Glomerular visceral epithelial cell (primary cell): ENCODE measurements around the gene PPP1R15B.
"Not testable (repeated sequence)": the region's sequence is repeated elsewhere in the genome, so short reads cannot be mapped to it uniquely, and the experiment has no call there.

Experiments
- DNase-seq: peaks from one replicate; pipeline ENCODE4 v3.0.0-alpha.2; 2016; ENCODE audit errors: extremely low spot score

The PPP1R15B gene

DNA sequence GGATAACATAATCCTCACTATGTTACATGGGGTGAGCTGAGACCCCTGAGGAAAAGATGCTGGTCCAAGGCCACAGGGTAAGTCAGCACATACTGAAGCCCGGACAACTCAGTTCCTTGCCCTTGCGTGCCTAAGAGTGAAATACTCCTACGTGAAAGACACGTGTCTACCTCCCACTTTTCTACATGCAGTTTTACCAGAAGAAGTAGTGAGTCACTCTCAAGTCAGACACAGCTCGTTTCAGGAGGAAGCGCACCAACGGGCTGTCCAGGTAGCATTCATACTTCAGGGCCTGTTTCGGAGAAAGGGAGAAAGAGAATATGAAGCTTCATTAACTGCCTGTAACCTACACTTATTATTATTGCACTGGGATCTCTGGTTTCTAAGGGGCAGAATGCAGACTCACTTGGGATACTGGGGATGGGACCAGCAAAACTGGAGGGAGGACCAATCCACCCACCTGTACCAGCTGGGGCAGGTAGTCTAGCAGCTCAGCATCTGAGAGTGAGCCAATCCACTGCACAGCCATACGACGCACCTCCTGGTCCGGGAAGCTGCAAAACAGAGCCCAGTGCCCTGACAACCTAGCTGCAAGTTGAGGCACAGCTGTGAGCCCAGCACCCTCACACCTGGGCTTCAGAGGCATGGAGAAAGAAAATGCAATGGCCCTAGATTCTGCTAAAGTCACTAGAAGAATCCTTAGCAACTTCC, 32.4 kb upstream of the PPP1R15B start:
- DNase-seq, result peak; percentile 55

- DNase-seq, result no peak
Measured at GRCh38 chr1:204443260-204443619, 31.6 kb upstream of the PPP1R15B start.

DNA sequence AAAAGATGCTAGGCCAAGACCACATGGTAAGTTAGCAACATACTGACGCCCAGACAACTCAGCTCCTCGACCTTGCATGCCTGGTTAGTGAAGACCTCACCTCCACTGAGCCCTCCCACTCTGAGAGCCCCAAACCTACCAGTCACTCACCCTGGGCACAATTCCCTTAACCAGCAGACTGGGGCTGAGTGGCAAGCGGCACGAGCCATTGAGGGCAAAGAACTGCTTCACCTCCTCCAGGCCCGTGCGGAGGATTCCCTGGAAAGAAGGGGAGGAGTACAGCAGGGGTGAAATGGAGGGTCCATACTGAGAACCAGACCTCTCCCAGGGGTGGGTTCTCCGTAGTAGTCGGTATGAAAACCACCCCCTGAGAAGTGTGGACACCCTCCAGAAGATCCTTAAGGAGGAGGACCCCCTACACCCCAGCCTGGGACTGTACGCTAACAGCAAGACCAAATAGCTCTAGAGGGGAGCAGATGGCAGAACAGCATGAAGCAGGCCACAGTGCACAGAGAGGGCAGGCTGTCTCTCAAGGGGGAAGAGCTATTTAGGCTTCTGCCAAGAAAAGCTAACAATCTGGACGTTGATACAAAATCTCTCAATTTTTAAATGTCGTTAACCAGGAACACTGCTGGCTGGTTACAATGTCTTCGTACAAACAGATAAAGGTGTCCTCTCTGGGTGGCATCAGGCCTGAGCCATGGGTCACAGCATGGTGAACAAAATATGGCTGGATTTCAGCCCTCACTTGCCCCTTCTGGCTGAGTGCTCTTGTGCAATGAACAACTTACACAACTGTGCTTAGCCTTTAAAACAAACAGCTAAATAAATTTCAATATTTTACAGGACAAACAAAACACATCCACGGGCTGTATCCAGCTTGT, 31.0 kb upstream of the PPP1R15B start:
- no peak for DNase-seq

DNA sequence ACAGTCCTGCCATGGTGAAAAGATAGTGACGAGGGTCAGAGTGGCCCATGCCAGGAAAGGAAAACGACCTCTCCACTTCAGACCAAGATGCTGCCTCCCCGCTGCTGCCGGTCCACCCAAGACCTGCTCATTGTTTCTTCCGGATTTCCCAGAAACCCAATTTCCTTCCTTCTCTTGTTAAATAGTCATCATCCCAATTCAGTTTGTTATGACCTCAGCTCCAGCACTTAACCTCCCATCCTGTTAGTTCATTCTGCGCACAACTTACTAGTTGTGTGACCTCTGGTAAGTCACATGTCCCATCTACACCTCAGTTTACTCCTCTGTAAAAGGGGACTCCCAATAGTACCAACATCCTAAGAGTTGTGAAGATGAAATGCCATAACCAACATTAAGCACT, 29.9 kb upstream of the PPP1R15B start:
- DNase-seq, result no peak

GRCh38 chr1:204439621-204440375, 28.2 kb upstream of the PPP1R15B start:
- DNase-seq, result no peak

DNA sequence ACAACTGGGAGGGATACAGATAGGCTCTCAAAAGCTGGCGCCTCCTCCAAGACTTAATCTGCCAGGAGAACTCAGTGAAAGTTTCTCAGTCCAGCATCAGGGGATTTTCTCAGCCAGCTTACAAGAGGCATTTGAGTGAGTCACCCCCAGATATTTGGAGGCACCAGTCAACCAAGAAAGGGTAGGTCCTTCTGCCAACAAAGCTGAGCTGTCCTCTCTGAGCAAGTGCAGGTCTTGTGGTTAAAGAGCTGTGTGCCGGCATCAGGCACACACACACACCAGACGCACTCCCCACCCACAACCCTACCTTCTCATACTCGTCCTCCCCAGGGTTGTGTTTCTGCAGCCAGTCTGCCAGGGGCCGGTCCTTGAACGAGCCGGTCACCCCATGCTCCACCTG, 27.0 kb upstream of the PPP1R15B start:
- DNase-seq, result peak; percentile 97

GRCh38 chr1:204437796-204438570, 26.4 kb upstream of the PPP1R15B start:
- no peak for DNase-seq

DNA sequence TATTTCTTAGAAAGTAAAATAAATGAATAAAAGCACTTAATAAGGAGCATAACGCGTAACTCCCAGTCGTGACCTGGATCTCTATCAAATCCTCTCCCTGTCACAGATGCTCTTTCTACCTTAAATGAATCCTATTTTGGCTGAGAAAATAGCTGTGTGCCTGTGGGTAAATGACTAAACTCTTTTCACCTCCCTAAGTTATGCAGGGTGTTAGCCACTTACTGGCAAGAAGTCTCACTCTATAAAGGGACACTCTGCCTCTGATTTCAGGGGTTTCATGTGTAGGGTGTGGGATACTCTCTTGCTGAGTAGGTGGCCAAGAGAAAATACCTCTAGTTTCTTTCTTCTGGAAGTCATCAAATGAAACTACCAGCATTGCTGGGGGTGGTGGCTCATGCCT, 24.3 kb upstream of the PPP1R15B start:
- DNase-seq, result no peak

DNA sequence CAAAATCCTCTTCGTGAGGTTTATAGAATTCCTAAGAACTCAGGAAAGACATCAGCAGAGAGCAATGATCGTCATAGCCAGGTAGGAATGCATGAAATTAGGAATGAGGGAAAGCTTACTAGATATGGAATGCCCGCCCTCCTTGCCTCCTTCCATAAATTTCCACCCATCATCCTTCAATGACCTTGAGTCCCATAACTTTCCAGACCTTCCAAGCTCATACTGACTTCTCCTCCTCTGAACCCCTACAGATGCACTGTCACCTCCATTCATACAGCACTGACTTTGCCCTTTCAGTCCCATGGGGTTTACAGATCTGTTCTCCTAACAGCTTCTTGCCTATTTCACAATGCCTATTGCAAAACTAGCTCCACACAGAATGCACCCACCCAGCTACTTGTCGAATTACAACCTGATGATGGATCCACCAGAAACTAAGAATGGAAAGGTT, 23.8 kb upstream of the PPP1R15B start:
- DNase-seq, result no peak

DNA sequence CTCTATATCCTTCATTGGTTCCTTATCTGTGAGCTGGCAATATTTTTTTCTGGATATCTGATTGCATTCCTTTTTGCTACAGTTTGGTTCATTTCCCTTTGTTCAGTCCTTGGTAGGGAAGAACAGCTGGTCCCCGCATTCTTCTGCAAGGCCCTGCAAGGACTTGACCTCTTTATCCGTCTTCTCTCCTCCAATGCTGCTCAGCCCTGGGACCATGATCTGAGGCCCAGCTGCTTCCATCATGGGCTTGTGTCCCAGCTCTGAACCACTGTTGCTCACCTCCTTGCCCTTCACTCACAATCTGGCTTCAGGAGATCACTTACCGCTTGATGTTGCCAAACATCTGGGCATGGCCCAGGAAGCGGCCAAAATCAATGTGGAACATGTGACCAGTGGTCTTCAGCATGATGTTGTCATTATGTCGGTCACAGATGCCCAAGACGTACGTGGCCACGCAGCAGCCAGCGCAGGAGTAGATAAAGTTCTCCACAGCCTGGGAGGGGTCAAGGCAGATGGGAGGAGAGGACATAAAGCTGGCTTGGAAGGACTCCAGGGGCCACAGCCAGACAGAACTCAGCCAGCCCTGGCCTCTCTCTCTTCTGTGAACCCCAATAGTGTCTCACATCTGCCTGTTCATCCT, 22.6 kb upstream of the PPP1R15B start:
- DNase-seq, result no peak

GRCh38 chr1:204432708-204433107, 21.1 kb upstream of the PPP1R15B start:
- no peak for DNase-seq

DNA sequence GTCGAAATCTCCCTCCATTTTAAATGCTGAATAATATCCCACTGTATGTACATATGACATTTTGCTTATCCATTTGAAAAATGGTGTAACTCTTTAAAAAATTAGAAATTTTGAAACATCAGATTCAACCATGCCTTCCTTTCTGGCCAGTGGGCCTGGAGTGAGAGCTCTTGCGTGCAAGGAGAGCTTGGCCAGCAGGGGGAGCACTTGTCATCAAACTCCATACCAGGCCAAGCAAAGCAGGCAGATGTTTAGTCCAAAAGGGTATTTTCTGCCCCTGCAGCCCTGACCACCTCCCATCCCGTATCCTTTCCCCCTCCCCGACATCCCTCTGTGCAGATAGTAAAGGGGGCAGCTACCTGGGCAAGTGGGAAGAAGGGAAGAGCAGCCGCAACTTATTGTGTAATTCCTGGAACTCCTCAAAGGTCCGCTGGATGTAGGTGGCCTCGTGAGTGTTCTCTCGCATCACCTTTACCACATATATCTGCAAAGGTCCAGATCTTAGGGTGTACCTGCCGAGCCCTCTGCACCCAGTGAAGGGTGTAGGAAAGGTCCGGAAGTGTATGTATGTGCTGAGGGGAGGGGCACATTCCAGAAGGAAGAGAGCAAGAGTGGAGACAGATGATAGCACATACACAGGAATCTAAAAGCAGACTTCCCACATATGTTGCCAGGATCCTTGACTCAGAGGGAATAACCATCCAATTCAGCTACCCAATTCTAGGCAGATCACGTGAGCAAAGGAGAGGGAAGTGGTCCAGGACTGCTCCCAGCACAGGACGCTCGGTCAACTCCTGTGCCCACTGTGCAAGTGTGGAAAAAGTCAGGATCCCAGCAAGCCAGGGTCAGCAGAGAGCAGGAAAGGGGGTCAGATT, 19.9 kb upstream of the PPP1R15B start:
- DNase-seq, result peak; percentile 74

DNA sequence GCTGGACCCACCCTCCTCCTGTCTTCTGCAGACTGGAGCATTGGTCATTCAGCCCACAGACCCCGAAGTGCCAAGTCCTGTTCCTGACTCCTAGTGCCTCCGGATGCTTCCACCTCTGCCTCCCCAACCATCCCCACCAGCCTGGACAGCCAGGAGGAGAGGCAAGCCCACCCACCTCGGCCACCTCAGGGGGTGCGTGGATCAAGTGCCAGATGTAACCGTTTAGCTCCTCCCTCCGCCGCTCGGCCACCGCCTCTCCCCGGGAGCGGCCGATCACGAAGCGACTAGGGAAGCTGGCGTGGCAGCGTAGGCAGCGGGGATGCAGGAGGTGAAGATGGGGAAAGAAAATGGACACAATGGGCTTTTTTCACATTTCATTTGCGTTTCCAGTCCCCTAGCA, 18.1 kb upstream of the PPP1R15B start:
- DNase-seq, result no peak

- no peak for DNase-seq
Measured at GRCh38 chr1:204426971-204427701, 15.5 kb upstream of the PPP1R15B start.

- no peak for DNase-seq
Measured at GRCh38 chr1:204426474-204426873, 14.9 kb upstream of the PPP1R15B start.

GRCh38 chr1:204426035-204426436, 14.4 kb upstream of the PPP1R15B start:
- DNase-seq, result peak; percentile 55

DNA sequence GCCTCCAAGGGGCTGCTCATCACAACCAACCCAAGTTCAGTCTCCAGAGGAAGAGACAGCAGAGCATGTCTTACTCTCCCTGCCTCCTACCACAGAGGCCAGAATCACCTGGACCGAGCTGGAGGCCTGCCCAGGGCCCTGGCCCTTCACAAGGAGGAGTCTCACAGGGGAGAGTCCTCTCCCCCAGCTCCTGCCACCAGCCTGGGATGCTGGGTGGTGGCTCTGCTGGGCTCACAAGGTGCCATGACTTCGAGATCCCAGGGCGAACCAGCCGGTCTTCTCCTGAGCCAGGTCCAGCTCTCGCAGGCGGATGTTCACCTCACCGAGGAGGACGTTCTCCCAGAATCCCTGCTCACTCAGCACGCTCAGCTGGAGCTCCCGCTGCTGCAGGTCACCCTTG, 13.0 kb upstream of the PPP1R15B start:
- no peak for DNase-seq

DNA sequence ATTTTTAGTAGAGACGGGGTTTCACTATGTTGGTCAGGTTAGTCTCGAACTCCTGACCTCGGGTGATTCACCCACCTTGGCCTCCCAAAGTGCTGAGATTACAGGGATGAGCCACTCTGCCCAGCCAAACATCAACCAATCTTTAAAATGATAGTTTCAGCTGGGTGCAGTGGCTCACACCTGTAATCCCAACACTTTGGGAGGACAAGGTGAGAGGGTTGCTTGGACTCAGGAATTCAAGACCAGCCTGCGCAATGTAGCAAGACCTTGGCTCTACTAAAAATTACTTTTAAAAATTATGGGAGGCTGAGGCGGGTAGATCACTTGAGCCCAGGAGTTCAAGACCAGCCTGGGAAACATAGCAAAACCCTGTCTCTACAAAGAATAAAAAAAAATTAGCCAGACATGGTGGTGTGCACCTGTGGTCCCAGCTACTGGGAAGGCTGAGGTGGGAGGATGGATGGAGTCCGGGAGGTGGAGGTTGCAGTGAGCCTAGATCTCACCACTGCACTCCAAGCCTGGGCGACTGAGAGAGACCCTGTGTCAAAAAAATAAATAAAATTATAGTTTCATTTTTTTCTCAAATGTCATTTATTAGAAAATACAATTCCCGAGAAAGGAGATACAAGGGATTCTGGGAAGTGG, 10.6 kb upstream of the PPP1R15B start:
- DNase-seq, result not testable (repeated sequence)

DNA sequence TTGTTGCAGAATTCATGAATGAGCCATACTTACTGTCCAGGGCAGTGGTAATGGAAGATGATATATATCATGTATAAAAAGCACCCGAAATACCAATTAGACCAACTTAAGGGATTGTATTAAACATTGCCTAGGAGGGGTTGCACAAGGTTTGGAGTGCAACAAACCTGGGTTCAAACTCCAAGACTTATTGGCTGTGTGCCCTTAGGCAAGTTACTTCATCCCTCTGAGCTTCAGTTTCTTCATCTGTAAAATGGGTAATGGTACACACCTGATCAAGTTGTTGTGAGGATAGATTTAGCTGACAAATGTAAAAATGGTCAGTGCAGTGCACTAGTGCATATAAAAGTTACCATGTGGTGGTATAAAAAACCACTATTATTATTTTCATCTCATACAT, 9.8 kb upstream of the PPP1R15B start:
- no peak for DNase-seq
